ENCODE measurements around the gene METTL13. TPM values are rescaled to one million over a fixed set of nuclear protein-coding genes. Genes with fewer than 3 reads are reported as not detected.
A peak's percentile ranks its signal among the peaks of the same experiment; 100 is the strongest.

The METTL13 gene
- polyA plus RNA-seq, 3 donors: 8.8 to 18.5 (median 16.0) TPM

DNA sequence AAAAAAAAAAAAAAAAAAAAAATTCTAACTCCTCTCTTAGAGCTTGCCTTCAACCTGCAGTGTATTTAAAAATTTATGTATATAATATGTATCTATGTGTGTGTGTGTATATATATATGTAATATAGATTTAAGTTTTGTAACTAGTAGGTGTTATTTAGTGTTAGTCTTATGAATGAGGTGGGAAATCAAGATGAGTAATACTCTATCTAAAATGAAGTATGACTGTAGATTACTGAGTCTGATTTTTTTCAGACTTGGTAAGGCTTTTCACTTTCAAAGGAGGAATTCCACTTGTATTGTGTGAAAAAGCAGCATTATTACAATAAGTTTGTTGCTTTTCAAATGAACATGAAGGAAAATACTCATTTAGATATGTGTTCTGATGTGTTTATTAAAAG lies 54.4 kb downstream of the METTL13 start:
- Histone ChIP-seq H3K79me2 (ENCODE audit: insufficient read depth, low read length) (no peaks in the 10 kb centered on the region), H3K4me2 (replicated peaks; ENCODE audit: extremely low read depth, low read length, poor library complexity, severe bottlenecking) (no peak overlapping the region), H4K20me1 (ENCODE audit: insufficient read depth, low read length) (no peaks in the 10 kb centered on the region), H3K27me3 (ENCODE audit: control insufficient read depth in 2 of 2, insufficient read depth in 2 of 2, low read length in 2 of 2) (peaks cover 2 to 5% of the 10 kb centered on the region in 2 donors), H3K4me3 (replicated peaks in 1 of 3; ENCODE audit: low read depth in 2 of 3, low read length in 3 of 3) (no peak overlapping the region), H3K36me3 (replicated peaks in 1 of 2; ENCODE audit: control insufficient read depth in 1 of 2, insufficient read depth in 2 of 2, low read length in 2 of 2) (no peaks in the 10 kb centered on the region), H3K9ac (ENCODE audit: insufficient read depth, low read length, poor library complexity, severe bottlenecking) (no peak overlapping the region), H3K9me3 (replicated peaks in 1 of 2; ENCODE audit: control insufficient read depth in 1 of 2, insufficient read depth in 1 of 2, low read length in 2 of 2) (no peaks in the 10 kb centered on the region), H2AFZ (ENCODE audit: insufficient read depth, low read depth, low read length, poor library complexity, severe bottlenecking) (no peak overlapping the region), H3K27ac (ENCODE audit: low read depth in 1 of 2, low read length in 2 of 2) (no peak overlapping the region), H3K4me1 (ENCODE audit: control insufficient read depth in 1 of 2, insufficient read depth in 2 of 2, low read length in 2 of 2) (peaks cover 3% of the 10 kb centered on the region in 2 donors)
- Mint-ChIP-seq H3K9me3 (peaks cover 0 to 3% (median 0%) of the 10 kb centered on the region in 7 donors), H3K27me3 (ENCODE audit: low read depth in 3 of 3) (peaks cover 4 to 5% (median 4%) of the 10 kb centered on the region in 3 donors), H3K4me1 (peaks cover 4% of the 10 kb centered on the region), H3K27ac (no peak overlapping the region), H3K36me3 (no peaks in the 10 kb centered on the region), H3K4me3 (no peak overlapping the region)
- no peak for DNase-seq
- TF ChIP-seq, protein P1, sequence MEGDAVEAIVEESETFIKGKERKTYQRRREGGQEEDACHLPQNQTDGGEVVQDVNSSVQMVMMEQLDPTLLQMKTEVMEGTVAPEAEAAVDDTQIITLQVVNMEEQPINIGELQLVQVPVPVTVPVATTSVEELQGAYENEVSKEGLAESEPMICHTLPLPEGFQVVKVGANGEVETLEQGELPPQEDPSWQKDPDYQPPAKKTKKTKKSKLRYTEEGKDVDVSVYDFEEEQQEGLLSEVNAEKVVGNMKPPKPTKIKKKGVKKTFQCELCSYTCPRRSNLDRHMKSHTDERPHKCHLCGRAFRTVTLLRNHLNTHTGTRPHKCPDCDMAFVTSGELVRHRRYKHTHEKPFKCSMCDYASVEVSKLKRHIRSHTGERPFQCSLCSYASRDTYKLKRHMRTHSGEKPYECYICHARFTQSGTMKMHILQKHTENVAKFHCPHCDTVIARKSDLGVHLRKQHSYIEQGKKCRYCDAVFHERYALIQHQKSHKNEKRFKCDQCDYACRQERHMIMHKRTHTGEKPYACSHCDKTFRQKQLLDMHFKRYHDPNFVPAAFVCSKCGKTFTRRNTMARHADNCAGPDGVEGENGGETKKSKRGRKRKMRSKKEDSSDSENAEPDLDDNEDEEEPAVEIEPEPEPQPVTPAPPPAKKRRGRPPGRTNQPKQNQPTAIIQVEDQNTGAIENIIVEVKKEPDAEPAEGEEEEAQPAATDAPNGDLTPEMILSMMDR (IDR thresholded peaks at IDR 0.05): no peak
- intact Hi-C loops (cut with micrococcal nuclease): no loop called here

DNA sequence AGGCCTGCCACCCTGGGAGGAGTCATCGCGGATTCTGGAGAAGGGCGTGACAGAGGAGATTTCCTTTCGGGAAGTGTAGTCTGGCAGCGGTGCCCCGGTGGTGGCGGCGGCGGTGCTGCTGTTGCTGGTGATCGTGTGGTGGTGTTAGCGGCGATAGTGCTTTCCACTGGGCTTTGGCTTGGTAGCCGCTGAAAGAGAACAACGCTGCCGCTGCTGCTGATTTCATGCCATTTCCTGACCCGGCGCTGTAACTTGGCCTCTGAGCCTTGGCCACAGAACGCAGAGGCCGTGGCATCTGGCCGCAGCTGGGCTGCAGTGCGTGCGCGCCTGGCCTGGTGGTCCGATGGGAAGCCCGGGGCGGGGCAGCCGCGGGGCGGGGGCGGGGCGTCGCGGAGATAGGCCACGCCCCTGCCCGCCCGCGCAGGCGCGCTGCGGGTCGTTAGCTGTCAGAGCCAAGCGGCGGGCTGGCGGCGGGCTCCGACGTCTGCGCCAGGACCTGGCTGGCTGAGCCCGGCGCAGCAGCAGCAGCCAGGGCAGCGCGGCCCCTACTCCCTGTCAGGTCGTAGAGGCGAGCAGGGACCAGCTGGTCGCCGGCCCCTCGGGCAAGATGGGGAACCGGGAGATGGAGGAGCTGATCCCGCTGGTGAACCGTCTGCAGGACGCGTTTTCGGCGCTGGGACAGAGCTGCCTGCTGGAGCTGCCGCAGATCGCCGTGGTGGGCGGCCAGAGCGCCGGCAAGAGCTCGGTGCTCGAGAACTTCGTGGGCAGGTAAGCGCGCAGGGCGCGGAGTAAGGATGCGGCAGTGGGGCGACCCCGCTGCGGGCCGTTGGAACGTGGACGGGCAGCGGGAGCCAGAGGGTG lies 59.8 kb downstream of the METTL13 start, which contains the start of gene DNM3:
TSS of gene DNM3 (plus strand) at position 449 of the 861 bp plus-strand sequence. CDS start at position 608, 159 bp downstream.
- H3K9ac ChIP-seq (ENCODE audit: insufficient read depth, low read length, poor library complexity, severe bottlenecking): peak within 1 kb of the TSS; percentile 37

More for the DNA sequence above, 59.8 kb downstream of the METTL13 start, which contains the start of gene DNM3:
- peak within 1 kb of the TSS; percentile 96 for H3K4me2 ChIP-seq (replicated peaks; ENCODE audit: extremely low read depth, low read length, poor library complexity, severe bottlenecking)
- no peaks in the 10 kb centered on the region for H3K9me3 ChIP-seq (replicated peaks in 1 of 2; ENCODE audit: control insufficient read depth in 1 of 2, insufficient read depth in 1 of 2, low read length in 2 of 2)
- H3K79me2 ChIP-seq (ENCODE audit: insufficient read depth, low read length): no peaks in the 10 kb centered on the region
- peak within 1 kb of the TSS; percentile 90 to 94 for H3K4me3 Mint-ChIP-seq
- H3K27me3 Mint-ChIP-seq (ENCODE audit: low read depth in 3 of 3): peaks cover 12 to 24% (median 14%) of the 10 kb centered on the region in 3 donors
- H3K27ac Mint-ChIP-seq: peak within 1 kb of the TSS in 5 of 7 donors; percentile 64 to 77 (median 66)
- peaks cover 18 to 24% of the 10 kb centered on the region in 2 donors for H3K4me1 ChIP-seq (ENCODE audit: control insufficient read depth in 1 of 2, insufficient read depth in 2 of 2, low read length in 2 of 2)
- peaks cover 20% of the 10 kb centered on the region for H3K4me1 Mint-ChIP-seq
- peak within 1 kb of the TSS; percentile 78 to 86 (median 81) for H3K4me3 ChIP-seq (replicated peaks in 1 of 3; ENCODE audit: low read depth in 2 of 3, low read length in 3 of 3)
- no peak within 1 kb of the TSS for H3K27ac ChIP-seq (ENCODE audit: low read depth in 1 of 2, low read length in 2 of 2)
- peaks cover 0 to 2% of the 10 kb centered on the region in 2 donors for H3K36me3 Mint-ChIP-seq
- WGBS (ENCODE audit: insufficient coverage): under 1% methylated on average over 85 of the region's 85 CpGs
- peaks cover 10 to 23% of the 10 kb centered on the region in 2 donors for H3K27me3 ChIP-seq (ENCODE audit: control insufficient read depth in 2 of 2, insufficient read depth in 2 of 2, low read length in 2 of 2)
- DNase-seq: peak; percentile 53 to 70 (median 70)
- H4K20me1 ChIP-seq (ENCODE audit: insufficient read depth, low read length): no peaks in the 10 kb centered on the region
- H2AFZ ChIP-seq (ENCODE audit: insufficient read depth, low read depth, low read length, poor library complexity, severe bottlenecking): peak within 1 kb of the TSS; percentile 99
- H3K9me3 Mint-ChIP-seq: peaks cover 0 to 4% (median 0%) of the 10 kb centered on the region in 7 donors
- no peaks in the 10 kb centered on the region for H3K36me3 ChIP-seq (replicated peaks in 1 of 2; ENCODE audit: control insufficient read depth in 1 of 2, insufficient read depth in 2 of 2, low read length in 2 of 2)
- TF ChIP-seq, protein P1 (IDR thresholded peaks at IDR 0.05): no peak
- intact Hi-C loops (cut with micrococcal nuclease): loop anchor here in 1 of 2 donors (10.0 kb wide), 1 partner anchor 604 kb away; the partner anchor contains the start of gene PIGC

Measured in CD14-positive monocyte (primary cell).